GM19035 (cell line): Measurements from ENCODE around the gene CALY.

Source experiments
- ATAC-seq: cut with Tn5 transposase; IDR thresholded peaks from one replicate; pipeline ENCODE4 v1.9.1; 2021; ENCODE audit not compliant: unreplicated experiment

CALY gene

DNA sequence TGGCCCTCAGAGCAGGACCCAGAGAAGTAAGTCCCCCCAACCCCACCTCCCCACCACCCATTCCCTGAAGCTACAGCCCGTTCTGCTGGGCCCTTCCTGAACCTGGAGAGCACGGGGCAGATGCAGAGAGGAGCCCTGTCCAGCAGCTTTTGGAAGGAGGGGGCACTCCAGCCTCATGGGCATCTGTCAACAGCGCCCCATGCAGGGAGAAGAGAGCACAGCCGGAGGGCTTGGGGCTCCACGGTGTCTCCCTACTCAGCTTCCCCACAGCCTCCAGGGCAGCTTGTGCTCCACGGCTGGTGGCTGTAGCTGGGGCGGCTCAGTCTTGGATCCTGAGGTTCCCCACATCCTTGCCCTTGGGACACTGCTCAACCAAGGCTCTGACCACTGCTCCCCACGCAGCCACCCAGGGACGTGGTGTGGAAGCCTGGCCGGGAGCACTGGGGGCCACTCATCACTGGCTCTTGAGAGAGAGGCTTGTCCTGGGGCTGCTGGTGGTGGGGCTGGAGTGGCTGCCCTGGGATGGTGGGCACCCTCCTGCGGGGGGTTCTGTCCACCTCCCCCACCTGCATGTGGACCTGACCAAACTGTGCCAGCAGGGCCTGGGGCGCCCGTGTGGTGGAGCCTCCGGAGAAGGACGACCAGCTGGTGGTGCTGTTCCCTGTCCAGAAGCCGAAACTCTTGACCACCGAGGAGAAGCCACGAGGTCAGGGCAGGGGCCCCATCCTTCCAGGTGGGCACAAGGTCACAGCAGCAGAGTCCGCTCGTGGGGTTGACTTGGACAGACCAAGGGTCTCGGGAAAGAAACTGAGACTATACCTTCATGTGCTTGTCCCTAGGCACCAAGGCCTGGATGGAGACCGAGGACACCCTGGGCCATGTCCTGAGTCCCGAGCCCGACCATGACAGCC lies 15.0 kb upstream of the CALY start:
- no peak for ATAC-seq

GRCh38 chr10:133350950-133351329 lies 14.2 kb upstream of the CALY start:
- ATAC-seq = no peak

DNA sequence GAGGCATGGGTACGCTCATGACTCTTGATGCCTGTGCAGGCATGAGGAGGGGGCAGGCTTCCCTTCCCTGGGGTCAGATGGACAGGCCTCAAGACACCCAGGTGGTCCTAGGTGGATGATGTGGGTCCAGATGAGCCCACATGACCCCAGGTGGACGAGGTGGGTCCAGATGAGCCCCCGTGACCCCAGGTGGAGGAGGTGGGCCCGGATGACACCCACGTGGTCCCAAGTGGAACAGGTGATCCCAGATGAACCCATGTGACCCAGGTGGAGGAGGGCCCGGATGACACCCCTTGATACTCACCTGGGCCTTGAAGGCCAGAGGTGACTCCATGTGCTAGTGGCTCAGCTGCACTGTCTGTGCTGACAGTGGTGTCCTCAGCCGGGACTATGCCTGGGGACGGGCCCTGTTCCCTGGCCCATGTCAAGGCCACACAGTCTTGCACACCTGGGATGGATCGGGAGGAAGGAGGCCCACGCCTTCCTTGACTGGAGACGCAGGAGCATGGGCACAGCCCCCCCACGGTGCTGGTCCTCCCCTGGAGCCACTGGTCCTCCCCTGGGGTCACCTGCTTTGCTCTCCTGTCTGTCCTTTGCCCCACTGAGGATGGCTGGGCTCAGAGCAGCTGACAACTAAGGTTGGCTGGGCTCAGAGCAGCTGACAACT lies 13.7 kb upstream of the CALY start:
- no peak for ATAC-seq

- no peak for ATAC-seq
These were observed 12.9 kb upstream of the CALY start for GRCh38 chr10:133349577-133350011.

DNA sequence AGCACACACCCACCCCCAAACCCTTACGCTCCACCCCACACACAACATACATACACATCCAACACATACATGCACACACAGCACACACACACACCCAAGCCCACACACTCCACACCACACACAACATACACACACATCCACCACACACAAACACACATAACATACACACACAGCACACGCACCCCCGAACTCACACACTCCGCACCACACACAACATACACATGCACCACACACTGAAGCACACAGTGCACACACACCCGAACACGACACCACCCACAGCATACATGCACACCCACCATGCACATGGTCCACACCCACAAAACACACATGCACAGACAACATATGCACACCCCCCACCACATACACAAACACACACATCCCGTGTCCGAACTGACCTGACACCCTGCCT lies 12.5 kb upstream of the CALY start:
- ATAC-seq = no peak

DNA sequence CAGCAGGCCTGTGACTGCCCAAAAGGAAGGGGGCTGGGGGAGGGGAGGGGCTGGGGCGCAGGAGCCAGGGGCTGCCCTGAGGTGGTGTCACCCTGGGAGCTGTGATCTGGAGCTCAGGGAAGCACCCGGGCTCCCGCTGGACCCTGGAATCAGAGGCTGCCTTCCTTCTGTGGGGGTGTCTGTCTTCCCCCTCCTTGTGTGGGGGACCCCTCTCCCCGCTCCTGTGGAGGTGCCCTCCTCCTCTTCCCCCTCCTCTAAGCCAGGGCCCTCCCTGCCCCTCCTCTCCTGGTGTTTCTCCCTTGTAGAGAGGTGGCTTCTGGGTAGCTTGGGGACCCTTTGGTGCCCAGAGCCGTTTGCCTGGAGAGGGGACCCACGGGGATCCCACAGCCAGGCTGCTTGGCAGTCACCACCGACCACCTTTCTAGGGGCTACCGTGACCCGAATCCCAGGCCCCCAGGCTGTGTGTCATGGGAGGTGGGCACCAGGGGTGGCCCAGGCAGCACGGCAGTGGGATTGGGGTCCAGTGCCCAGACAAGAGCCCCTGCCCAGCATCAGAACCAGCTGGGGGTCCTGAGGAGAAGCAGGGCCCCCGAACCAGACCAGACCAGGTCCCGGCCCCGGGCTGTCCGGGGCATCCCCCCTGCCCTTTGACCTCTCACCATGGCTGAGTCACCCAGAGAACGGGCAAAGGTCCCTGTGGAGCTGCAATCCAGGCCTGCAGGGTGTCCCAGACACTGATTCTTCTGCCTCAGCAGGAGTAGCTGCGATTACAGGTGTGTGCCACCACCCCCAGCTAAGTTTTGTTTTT lies 11.2 kb upstream of the CALY start:
- ATAC-seq = no peak

DNA sequence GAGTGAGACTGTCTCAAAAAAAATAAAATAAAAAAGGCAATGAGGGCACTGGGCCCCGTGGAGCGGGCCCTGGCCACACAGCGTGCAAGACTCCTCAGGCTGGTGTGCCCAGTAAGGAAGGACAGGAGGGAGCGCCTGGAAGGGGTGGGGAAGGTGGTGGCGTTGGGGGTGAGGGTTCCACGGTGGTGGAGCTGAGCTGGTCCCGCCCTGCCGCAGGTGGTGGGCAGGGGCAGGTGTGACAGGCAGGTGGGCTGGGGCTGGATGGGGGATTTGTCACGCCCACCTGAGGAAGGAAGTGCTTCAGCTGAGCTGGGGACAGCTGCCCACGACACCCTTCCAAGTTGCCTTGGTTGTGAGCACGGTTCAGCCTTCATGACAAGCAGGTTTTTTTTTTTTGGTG lies 9.7 kb upstream of the CALY start:
- no peak for ATAC-seq

DNA sequence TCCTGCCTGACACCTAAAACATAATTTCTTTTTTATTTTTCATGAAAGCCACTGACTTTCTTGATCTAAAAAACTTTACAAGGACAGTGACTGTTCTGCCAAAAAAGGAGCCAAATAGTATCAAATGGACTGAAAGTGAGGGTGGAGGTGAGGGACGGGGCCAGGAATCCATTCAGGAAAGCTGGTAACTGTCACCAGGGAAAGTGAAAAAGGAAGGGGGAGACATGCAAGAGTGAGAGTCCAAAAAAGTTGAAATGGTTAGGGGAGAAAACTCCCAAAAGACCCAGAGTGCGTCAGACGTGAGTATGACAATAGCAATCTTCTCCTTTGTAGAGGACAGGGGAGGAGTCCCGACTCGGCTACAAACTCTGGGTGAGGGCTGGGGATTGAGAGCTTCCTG lies 7.5 kb upstream of the CALY start:
- ATAC-seq = no peak

DNA sequence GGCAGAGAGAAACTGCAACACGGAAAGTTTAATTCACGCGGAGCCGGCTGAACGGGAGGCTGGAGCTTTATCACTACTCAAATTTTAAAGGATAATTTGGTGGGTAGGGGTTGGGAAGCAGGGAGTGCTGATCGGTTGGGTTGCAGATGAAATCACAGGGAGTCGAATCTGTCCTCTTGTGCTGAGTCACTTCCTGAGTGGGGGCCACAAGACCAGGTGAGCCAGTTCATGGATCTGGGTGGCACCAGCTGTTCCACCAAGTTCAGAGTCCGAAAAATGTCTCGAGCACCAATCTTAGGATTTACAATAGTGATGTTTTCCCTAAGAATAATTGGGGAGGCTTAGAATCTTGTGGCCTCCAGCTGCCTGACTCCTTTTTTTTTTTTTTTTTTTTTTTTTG lies 6.9 kb upstream of the CALY start:
- no peak for ATAC-seq

DNA sequence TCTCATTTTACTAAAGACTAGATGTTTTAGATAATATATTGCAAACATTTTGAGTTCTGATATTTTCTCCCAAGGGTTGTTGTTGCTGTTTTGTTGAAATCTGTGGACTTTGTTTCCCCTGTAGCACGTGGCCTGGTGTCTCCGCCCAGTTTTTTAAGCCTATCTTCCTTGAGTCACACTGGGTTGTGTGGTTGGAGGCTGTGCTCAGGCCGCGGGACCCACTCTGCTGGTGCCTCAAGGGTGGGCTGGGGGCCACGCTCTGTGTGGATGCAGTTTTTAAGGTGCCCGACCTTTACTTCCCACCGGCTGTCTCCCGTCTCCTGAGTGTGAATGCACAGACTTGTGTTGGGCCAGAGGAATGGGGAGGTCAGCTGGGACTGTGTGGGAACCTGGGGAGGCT lies 6.2 kb upstream of the CALY start:
- no peak for ATAC-seq

GRCh38 chr10:133341983-133342382 lies 5.3 kb upstream of the CALY start:
- no peak for ATAC-seq

DNA sequence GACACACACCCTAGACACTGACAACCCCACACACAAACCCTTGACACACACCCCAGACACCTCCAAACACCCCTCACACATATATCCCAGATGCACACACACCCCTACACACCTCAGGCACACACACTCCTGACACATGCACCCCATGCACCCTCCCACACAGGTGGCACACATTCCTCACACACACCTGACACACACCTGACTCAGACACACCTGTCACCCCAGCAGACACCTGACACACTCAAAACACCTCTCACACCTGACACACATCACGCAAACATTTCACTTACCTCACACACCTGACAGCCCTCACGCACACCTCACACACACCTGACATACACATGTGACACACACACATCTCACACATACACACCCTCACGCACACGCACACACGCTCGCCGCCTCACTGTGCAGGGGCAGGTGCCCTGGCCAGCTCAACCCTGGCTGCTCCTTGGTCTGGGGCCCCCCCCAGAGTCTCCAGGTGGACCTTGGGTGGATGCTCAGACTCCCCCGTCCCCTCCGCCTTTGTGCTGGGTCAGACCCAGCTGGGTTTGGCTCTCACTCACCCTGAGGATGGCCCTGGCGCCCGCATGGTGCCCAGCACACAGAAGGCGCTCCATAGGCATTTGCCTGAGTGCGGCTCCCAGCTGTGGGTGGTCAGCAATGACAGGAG lies 3.1 kb upstream of the CALY start:
- no peak for ATAC-seq

DNA sequence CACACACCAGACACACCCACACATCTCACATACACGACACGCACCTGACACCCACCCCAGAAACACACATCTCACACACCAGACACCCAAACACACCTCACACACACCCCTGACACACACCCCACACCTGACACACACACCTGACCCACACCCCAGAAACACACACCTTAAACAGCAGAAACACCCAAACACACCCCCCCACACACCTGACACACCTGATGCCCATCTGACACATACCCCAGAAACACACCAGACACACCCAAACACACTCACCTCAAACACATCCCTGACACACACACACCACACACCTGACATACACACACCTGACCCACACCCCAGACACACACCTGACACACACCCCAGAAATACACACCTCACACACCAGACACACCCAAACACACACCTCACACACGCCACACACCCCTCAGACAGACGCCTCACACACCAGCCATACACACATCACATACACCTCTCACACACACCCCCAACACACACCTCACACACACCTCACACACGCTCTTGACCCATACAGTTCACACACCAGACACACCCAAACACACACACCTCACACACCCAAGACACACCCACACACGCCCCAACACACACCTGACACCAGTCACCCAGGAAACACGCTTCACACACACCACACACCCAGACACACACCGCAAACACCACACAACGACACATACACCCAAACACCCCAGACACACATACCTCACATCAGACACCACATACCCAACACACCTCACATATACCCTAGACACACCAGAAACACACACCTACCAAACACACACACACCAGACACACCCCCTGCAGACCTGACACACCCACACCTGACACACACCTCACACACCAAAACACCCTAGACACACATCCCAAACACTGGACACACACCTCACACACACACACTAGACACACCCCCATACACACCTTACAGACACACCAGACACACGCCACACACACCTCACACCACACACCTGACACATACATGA lies 1.7 kb upstream of the CALY start:
- ATAC-seq = no peak

DNA sequence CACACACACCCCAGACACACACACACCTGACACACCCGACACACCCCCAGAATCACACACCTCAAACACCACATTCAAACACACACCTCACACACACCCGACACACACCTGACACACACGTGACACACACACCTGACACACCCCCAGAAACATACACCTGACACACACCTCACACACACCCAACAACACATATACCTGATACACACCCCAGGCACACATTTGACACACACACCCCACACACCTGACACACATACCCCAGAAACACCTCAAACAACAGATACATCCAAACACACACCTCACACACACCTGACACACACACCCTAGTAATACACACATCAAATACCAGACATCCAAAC lies 652 bp upstream of the CALY start:
- no peak for ATAC-seq

DNA sequence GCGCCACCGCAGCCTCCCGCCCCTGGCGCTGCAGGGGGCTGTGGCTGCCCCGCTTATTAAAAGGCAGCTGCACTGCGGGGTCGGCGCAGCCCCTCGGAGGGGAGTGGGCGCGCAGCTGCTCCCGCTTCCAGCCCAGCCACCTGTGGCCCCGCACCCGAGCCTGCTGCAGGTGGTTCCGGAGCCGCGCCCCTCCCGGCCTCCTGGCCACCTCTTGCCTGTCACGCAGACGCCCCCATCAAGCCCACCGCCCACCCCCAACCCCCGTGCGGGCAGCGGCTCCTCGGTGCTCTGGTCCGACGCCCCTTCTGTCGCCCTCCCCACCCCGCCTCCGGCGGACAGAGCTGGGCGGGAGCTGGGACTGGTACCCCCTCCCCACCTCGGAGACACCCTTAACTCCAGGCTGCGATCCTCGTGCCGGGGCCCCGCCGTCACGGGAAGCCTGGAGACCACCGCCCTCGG lies 549 bp downstream of the CALY start:
- no peak for ATAC-seq

DNA sequence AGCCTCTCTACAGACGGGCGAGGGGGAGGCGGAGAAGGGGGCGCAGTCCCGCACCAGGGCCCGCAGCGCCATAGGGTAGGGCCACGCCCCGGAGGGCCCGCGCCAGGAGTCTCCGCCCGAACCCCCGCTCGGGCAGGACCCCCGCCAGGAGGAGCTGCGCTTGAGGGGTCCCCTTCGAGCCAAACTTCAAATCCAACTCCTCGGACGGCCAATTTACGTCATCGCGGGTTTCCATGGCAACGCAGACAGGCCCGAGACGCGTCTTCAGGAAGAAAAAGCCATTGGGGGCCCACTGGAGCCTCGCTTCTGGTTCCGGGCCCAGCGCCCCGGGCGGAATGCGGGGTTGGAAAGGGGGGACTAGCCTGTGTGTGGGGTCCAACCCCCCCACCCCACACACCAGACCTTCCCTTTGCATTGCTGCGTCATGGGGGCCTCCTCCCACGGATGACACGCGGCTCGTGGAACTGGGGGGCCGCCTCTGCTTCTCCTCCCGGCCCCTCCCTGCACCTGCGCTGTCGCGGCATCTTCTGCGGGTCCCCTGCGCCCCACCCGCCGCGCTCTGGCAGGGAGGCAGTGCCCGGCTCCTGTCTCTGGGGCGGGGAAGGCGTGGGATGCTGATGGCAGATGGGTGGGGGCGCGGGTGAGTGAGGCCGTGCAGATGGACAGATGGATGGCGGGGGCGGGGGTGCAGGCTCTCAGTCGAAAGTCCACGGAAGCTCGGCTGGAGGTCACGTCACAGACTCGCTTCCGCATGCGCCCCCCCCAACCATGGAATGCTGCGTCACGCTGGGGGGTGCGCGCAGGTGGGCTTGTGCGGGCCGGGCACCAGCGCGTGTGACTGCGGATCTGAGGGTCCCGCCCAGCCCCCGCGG lies 1.2 kb downstream of the CALY start:
- no peak for ATAC-seq

DNA sequence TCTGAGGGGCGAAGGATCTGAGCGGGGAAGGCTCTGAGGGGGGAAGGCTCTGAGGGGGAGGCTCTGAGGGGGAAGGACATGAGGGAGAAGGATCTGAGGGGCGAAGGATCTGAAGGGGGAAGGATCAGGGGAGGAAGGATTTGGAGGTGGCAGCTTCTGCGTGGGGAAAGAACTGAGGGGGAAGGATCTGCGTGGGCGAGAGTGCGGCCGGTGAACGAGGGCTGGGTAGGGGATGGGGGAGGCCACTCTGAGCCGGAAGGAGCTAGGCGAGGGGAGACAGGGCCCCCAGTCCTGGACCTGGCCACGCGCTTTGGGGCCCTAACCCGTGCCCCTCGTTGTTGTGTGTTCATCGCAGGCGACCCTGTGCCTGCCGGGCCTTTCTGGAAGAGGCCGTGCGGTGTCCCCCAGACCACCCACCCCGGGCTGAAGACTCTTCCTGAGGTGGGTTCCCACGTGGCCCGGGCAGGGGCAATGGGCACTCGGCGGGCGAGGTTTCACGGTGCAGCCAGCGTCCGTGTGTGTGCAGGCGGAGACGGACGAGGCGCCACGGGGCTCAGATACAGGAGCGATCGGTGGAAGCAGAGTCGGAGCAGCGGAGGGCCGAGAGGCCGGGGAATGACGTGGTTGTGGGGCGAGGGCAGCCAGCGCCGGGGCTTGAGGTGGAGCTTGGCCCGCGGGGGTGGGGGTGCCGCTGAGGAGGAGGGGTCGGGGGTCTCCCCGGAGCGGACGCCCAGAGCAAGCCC lies 2.0 kb downstream of the CALY start:
- ATAC-seq = no peak
